Breast epithelium (tissue), 4 donors: ENCODE data around the gene PTGFRN. TPM values are rescaled to one million over a fixed set of nuclear protein-coding genes. Genes with fewer than 3 reads are reported as not detected.

Experiments
- DNase-seq, 2 donors: peaks; one replicate each; pipeline ENCODE4 v3.0.0-alpha.2; 2019; ENCODE audit warnings: low spot score in 2 of 2
- H3K27ac ChIP-seq, 2 donors: fragments of 200-600 bp; sonication (generic) in 1 of 2; one replicate each; pipeline ENCODE4 v1.5.1; 2016 to 2019; ENCODE audit warnings: mild to moderate bottlenecking in 1 of 2
- H3K27me3 ChIP-seq, 2 donors: fragments of 200-600 bp; sonication (generic) in 1 of 2; one replicate each; pipeline versions ENCODE4 v1.5.1 to v1.6.0; 2017 to 2019; ENCODE audit warnings: control low read depth in 1 of 2, mild to moderate bottlenecking in 1 of 2
- H3K36me3 ChIP-seq: fragments of 200-600 bp; one replicate; pipeline ENCODE4 v1.5.1; 2019
- H3K4me1 ChIP-seq, 2 donors: fragments of 200-600 bp; sonication (generic); one replicate each; pipeline ENCODE4 v1.5.1; 2016 to 2019; ENCODE audit warnings: control low read depth in 1 of 2
- H3K4me3 ChIP-seq, 3 donors: fragments of 200-600 bp; sonication (generic); 1 replicate in 2 of 3; 2 replicates in 1 of 3; pipeline ENCODE4 v1.5.1; 2016 to 2019; ENCODE audit warnings: mild to moderate bottlenecking in 3 of 3, moderate library complexity in 2 of 3
- H3K9me3 ChIP-seq, 2 donors: fragments of 200-600 bp; sonication (generic) in 1 of 2; one replicate each; pipeline ENCODE4 v1.5.1; 2016 to 2019; ENCODE audit warnings: control low read depth in 1 of 2
- CTCF ChIP-seq, 3 donors: fragments of 450-650 bp; IDR thresholded peaks; one replicate each; pipeline ENCODE4 v1.5.1; 2016 to 2017; ENCODE audit warnings: antibody characterized with exemption in 3 of 3, mild to moderate bottlenecking in 3 of 3, moderate library complexity in 3 of 3
- POLR2A ChIP-seq: fragments of 450-650 bp; IDR thresholded peaks from one replicate; pipeline ENCODE4 v1.6.1; 2016; ENCODE audit warnings: antibody characterized with exemption, mild to moderate bottlenecking, moderate library complexity
- POLR2AphosphoS5 ChIP-seq, 3 donors: sonication (generic); formaldehyde crosslinking; IDR thresholded peaks; one replicate each; pipeline ENCODE4 v1.6.1; 2017; ENCODE audit warnings: antibody characterized with exemption in 3 of 3
- intact Hi-C: fragments of 100-400 bp; cut with DNase I; formaldehyde crosslinking; loops from one replicate; pipeline ENCODE4 v1.15.1; 2023; ENCODE audit warnings: low total_unique reads
- total RNA-seq, 3 donors: library from RNA; depleted of rRNA; stranded (reverse); fragments of >200 nt; gene quantifications; one replicate each; pipeline ENCODE4 v1.1.0, GENCODE V29; 2016

PTGFRN gene
- total RNA-seq, 3 donors from 2014 or later: 10.6 to 30.8 (median 24.3) TPM

GRCh38 chr1:116945421-116945820, 35.7 kb downstream of the PTGFRN start:
- peaks cover 4% of the 10 kb centered on the region for H3K36me3 ChIP-seq
- no peak overlapping the region for H3K27ac ChIP-seq
- H3K4me1 ChIP-seq: no peaks in the 10 kb centered on the region

DNA sequence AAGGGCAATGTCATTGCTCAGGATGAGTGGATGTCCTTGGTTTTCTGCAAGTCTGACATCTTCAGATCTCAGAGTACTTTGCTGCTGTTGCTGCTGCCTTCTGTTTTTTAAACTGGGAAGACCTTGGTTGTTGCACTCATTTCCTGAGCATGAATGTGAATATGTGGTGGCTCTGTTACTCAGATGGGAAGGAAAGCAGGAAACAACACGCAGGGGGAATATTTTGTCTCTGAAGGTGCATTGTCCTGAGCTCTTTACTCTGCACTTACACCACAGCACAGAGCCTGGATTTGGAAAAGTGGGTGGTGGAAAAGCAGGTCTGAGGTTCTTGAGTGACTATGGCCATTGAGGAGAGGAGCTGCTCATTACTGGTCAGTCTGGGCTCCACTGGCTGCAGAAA, 36.3 kb downstream of the PTGFRN start:
- H3K36me3 ChIP-seq: peaks cover 4% of the 10 kb centered on the region
- no peaks in the 10 kb centered on the region for H3K9me3 ChIP-seq
- H3K4me3 ChIP-seq: no peak overlapping the region
- intact Hi-C loops: no loop called here
- TF ChIP-seq POLR2A: no peak
- TF ChIP-seq POLR2AphosphoS5 (IDR thresholded peaks at IDR 0.05): no peak
- no peak for TF ChIP-seq CTCF (IDR thresholded peaks at IDR 0.05)
- H3K27ac ChIP-seq: no peak overlapping the region
- H3K27me3 ChIP-seq: no peaks in the 10 kb centered on the region
- no peak for DNase-seq
- no peaks in the 10 kb centered on the region for H3K4me1 ChIP-seq

More at GRCh38 chr1:116945421-116945820, 35.7 kb downstream of the PTGFRN start:
- intact Hi-C loops: no loop called here
- no peak for DNase-seq
- TF ChIP-seq POLR2A (no peak), POLR2AphosphoS5 (IDR thresholded peaks at IDR 0.05) (no peak), CTCF (IDR thresholded peaks at IDR 0.05) (no peak)
- no peaks in the 10 kb centered on the region for H3K9me3 ChIP-seq
- no peak overlapping the region for H3K4me3 ChIP-seq
- H3K27me3 ChIP-seq: no peaks in the 10 kb centered on the region

GRCh38 chr1:116947092-116947860, 37.6 kb downstream of the PTGFRN start:
- intact Hi-C loops: no loop called here
- no peak for TF ChIP-seq POLR2A
- TF ChIP-seq CTCF (IDR thresholded peaks at IDR 0.05): no peak
- TF ChIP-seq POLR2AphosphoS5 (IDR thresholded peaks at IDR 0.05): no peak
- Histone ChIP-seq H3K4me1 (no peaks in the 10 kb centered on the region), H3K27ac (no peak overlapping the region), H3K27me3 (no peaks in the 10 kb centered on the region), H3K9me3 (no peaks in the 10 kb centered on the region), H3K36me3 (no peaks in the 10 kb centered on the region), H3K4me3 (no peak overlapping the region)
- DNase-seq: no peak

- Histone ChIP-seq H3K4me3 (no peak overlapping the region), H3K36me3 (no peaks in the 10 kb centered on the region), H3K9me3 (no peaks in the 10 kb centered on the region), H3K27me3 (no peaks in the 10 kb centered on the region), H3K27ac (no peak overlapping the region), H3K4me1 (no peaks in the 10 kb centered on the region)
- intact Hi-C loops: no loop called here
- TF ChIP-seq POLR2AphosphoS5 (IDR thresholded peaks at IDR 0.05) (no peak), CTCF (IDR thresholded peaks at IDR 0.05) (no peak), POLR2A (no peak)
- no peak for DNase-seq
Observed at GRCh38 chr1:116948046-116948445, 38.3 kb downstream of the PTGFRN start.

DNA sequence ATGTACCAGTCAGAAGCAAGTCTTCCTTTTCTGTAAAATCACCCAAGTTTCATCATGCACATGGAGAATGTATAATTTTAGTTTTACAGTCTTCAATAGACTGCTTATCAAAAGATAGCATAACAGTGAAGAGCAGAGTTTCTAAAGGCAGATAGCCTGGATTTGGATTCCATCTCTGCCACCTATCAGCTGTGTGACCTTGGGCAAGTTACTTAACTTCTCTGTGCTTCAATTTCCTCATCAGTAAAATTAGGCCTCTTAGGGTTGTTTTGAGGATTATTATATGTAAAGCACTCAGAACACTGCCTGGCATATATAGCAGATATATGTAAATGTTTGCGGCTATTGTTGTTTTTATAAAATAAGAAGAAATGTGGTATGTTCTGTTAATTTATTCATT, 38.9 kb downstream of the PTGFRN start:
- TF ChIP-seq POLR2A (no peak), CTCF (IDR thresholded peaks at IDR 0.05) (no peak), POLR2AphosphoS5 (IDR thresholded peaks at IDR 0.05) (no peak)
- Histone ChIP-seq H3K4me1 (no peaks in the 10 kb centered on the region), H3K27me3 (no peaks in the 10 kb centered on the region), H3K27ac (no peak overlapping the region), H3K36me3 (no peaks in the 10 kb centered on the region), H3K9me3 (no peaks in the 10 kb centered on the region), H3K4me3 (no peak overlapping the region)
- intact Hi-C loops: no loop called here
- no peak for DNase-seq
